Transverse colon (tissue), 4 donors: ENCODE data around the gene WDFY3. TPM values are rescaled to one million over a fixed set of nuclear protein-coding genes. Genes with fewer than 3 reads are reported as not detected.

ENCODE experiments used
- DNase-seq: peaks from one replicate; pipeline ENCODE4 v3.0.0-alpha.2; 2019
- H3K27ac ChIP-seq, 4 donors: fragments of 200-600 bp; sonication (generic); 2 replicates each; pipeline ENCODE4 v1.5.1; 2016 to 2018; ENCODE audit warnings: inconsistent platforms in 4 of 4
- H3K27me3 ChIP-seq: fragments of 200-600 bp; sonication (generic); 2 replicates; pipeline ENCODE4 v1.5.1; 2017; ENCODE audit warnings: inconsistent platforms
- H3K36me3 ChIP-seq, 4 donors: fragments of 200-600 bp; sonication (generic); 2 replicates each; pipeline ENCODE4 v1.5.1; 2017 to 2019; ENCODE audit warnings: inconsistent platforms in 4 of 4
- H3K4me1 ChIP-seq, 4 donors: fragments of 200-600 bp; sonication (generic); 2 replicates each; pipeline ENCODE4 v1.5.1; 2017 to 2020; ENCODE audit warnings: inconsistent platforms in 4 of 4
- H3K4me3 ChIP-seq, 4 donors: fragments of 200-600 bp; sonication (generic); 1 replicate in 1 of 4; 2 replicates in 3 of 4; pipeline versions ENCODE4 v1.5.1 to v1.6.1; 2017 to 2019; ENCODE audit warnings: inconsistent platforms in 4 of 4
- H3K9me3 ChIP-seq, 2 donors: fragments of 200-600 bp; sonication (generic); 2 replicates each; pipeline ENCODE4 v1.5.1; 2017 to 2019; ENCODE audit warnings: inconsistent platforms in 2 of 2
- EP300 ChIP-seq: sonication (generic); formaldehyde crosslinking; IDR thresholded peaks from one replicate; pipeline ENCODE4 v1.6.1; 2017; ENCODE audit warnings: antibody characterized with exemption, low read depth
- POLR2A ChIP-seq: fragments of 450-650 bp; IDR thresholded peaks from one replicate; pipeline ENCODE4 v1.6.1; 2016; ENCODE audit warnings: antibody characterized with exemption, mild to moderate bottlenecking, moderate library complexity
- POLR2AphosphoS5 ChIP-seq, 3 donors: sonication (generic); formaldehyde crosslinking; IDR thresholded peaks; one replicate each; pipeline ENCODE4 v1.6.1; 2016; ENCODE audit warnings: antibody characterized with exemption in 3 of 3
- WGBS, 2 donors: methylation state at CpG; one replicate each; pipeline ENCODE4 v1.1.5; 2018; ENCODE audit warnings: low coverage in 1 of 2; 5-methylcytosine and 5-hydroxymethylcytosine counted together
- in situ Hi-C, 4 donors: fragments of 200-750 bp; cut with MboI; loops; one replicate each; pipeline versions ENCODE4 v1.15.0 to v1.15.1; 2017; ENCODE audit warnings: low sequenced_read_pairs in 3 of 4, low pct_ligation_motif_present in 1 of 4, low pct_unique_long_range_greater_than_20kb in 1 of 4
- intact Hi-C: fragments of 100-400 bp; cut with DNase I; formaldehyde crosslinking; loops from one replicate; pipeline ENCODE4 v1.15.1; 2023; ENCODE audit warnings: low total_unique reads
- total RNA-seq, 4 donors: library from RNA; depleted of rRNA; stranded (reverse); fragments of >200 nt; gene quantifications; one replicate each; pipeline ENCODE4 v1.1.0, GENCODE V29; 2016
- TF ChIP-seq, protein P1 (sequence below), 5 experiments: fragments of 200-600 bp in 3 of 5; fragments of 450-650 bp in 2 of 5; sonication (generic) in 3 of 5; IDR thresholded peaks; 1 replicate in 2 of 5; 2 replicates in 3 of 5; pipeline ENCODE4 v1.5.1; 2016 to 2017; ENCODE audit warnings: antibody characterized with exemption in 5 of 5, inconsistent platforms in 3 of 5, mild to moderate bottlenecking in 2 of 5, moderate library complexity in 1 of 5

Gene WDFY3
- total RNA-seq, 4 donors from 2014 or later, result 58.8 to 449 (median 69.2) TPM

DNA sequence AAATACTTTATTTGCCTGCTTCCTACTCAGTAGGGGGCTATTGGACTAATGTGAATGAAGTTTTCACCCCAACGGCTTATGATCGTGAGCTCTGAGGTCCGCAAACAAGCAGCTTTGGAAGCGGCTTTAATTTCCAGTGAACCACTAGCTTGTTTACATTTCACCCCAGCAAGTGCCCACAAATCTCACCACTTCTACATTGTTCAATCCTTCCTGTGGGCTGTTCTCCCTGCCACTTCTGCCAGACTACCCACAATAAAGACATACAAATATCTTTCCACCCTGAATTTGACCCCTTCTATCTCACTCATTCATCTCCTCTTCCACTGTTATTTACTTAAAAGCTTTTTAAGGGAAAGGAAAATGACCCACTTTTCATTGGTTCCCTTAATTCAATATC, 285.5 kb downstream of the WDFY3 start:
- WGBS, 2 donors, result 70 to 87% methylated on average over 4 of the region's 4 CpGs
- H3K9me3 ChIP-seq, result no peaks in the 10 kb centered on the region
- peaks cover 0 to 49% (median 14%) of the 10 kb centered on the region in 4 donors for H3K36me3 ChIP-seq
- peak overlapping the region in 3 of 4 donors; percentile 19 to 67 (median 65) for H3K27ac ChIP-seq
- no peak for TF ChIP-seq POLR2A
- TF ChIP-seq EP300, result no peak
- TF ChIP-seq POLR2AphosphoS5 (IDR thresholded peaks at IDR 0.05), result no peak
- in situ Hi-C loops (no loop called here), intact Hi-C loops (no loop called here)
- H3K4me1 ChIP-seq, result peaks cover 0 to 22% (median 11%) of the 10 kb centered on the region in 4 donors
- H3K4me3 ChIP-seq, result no peak overlapping the region
- no peaks in the 10 kb centered on the region for H3K27me3 ChIP-seq
- no peak for DNase-seq

DNA sequence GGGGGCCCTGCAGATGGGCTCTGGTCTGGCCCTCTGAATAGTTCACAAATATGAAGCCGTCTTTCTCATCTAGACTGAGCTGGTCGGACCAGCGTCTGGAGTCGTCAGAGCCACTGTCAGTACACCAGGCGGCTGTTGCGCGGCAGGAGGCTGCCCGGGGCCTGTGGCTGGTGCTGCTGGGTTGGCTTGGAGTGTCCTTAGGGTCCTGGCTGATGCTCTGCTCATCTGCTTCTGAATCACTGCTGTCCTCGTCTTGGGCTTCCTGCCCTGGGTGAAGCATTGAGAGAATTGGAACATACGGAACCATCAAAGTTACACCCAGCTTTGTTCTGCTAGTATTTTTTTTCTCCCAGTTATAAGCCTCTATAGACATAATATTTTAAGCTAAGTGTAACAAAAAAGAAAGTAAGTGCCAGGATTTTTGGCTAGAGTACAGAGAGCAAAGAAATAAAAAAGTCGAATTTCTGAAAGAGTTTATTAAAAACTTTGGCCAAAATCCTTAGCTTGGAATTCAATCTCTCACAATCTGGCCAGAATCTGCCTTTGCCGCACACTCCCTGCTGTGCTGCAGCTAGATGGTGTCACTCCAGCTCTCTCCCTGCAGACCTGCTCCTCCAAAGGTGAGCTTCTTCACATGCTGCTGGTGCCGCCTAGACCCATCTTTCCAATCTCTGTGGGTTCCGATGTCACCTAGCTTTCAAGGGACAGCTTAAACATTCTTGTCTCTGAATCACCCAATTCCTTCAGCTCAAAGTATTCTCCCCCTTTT, 287.3 kb downstream of the WDFY3 start:
- 76 to 77% methylated on average over 3 to 14 of the region's 14 CpGs for WGBS, 2 donors
- Histone ChIP-seq H3K27me3 (no peaks in the 10 kb centered on the region), H3K4me1 (peaks cover 0 to 22% (median 11%) of the 10 kb centered on the region in 4 donors), H3K4me3 (no peak overlapping the region), H3K27ac (no peak overlapping the region), H3K9me3 (no peaks in the 10 kb centered on the region), H3K36me3 (peaks cover 0 to 56% (median 14%) of the 10 kb centered on the region in 4 donors)
- no peak for DNase-seq
- intact Hi-C loops, result no loop called here
- TF ChIP-seq, protein P1, sequence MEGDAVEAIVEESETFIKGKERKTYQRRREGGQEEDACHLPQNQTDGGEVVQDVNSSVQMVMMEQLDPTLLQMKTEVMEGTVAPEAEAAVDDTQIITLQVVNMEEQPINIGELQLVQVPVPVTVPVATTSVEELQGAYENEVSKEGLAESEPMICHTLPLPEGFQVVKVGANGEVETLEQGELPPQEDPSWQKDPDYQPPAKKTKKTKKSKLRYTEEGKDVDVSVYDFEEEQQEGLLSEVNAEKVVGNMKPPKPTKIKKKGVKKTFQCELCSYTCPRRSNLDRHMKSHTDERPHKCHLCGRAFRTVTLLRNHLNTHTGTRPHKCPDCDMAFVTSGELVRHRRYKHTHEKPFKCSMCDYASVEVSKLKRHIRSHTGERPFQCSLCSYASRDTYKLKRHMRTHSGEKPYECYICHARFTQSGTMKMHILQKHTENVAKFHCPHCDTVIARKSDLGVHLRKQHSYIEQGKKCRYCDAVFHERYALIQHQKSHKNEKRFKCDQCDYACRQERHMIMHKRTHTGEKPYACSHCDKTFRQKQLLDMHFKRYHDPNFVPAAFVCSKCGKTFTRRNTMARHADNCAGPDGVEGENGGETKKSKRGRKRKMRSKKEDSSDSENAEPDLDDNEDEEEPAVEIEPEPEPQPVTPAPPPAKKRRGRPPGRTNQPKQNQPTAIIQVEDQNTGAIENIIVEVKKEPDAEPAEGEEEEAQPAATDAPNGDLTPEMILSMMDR (IDR thresholded peaks at IDR 0.05), result no peak
- TF ChIP-seq POLR2AphosphoS5 (IDR thresholded peaks at IDR 0.05) (no peak), EP300 (no peak), POLR2A (no peak)
- in situ Hi-C loops, result no loop called here

- TF ChIP-seq, protein P1 (IDR thresholded peaks at IDR 0.05), result no peak
- TF ChIP-seq POLR2AphosphoS5 (IDR thresholded peaks at IDR 0.05) (no peak), POLR2A (no peak), EP300 (no peak)
- no peaks in the 10 kb centered on the region for H3K27me3 ChIP-seq
- no peak overlapping the region for H3K27ac ChIP-seq
- no peaks in the 10 kb centered on the region for H3K9me3 ChIP-seq
- peaks cover 0 to 52% (median 15%) of the 10 kb centered on the region in 4 donors for H3K36me3 ChIP-seq
- peaks cover 0 to 22% (median 11%) of the 10 kb centered on the region in 4 donors for H3K4me1 ChIP-seq
- intact Hi-C loops (no loop called here), in situ Hi-C loops (no loop called here)
- DNase-seq, result no peak
- no peak overlapping the region for H3K4me3 ChIP-seq
- 92 to 97% methylated on average over 5 of the region's 5 CpGs for WGBS, 2 donors
Measured at GRCh38 chr4:84677995-84678394, 288.5 kb downstream of the WDFY3 start.

GRCh38 chr4:84677093-84677492, 289.4 kb downstream of the WDFY3 start:
- peaks cover 0 to 57% (median 20%) of the 10 kb centered on the region in 4 donors for H3K36me3 ChIP-seq

GRCh38 chr4:84673475-84674240, 292.8 kb downstream of the WDFY3 start:
- Histone ChIP-seq H3K27ac (no peak overlapping the region), H3K36me3 (peaks cover 0 to 55% (median 20%) of the 10 kb centered on the region in 4 donors), H3K27me3 (no peaks in the 10 kb centered on the region), H3K9me3 (no peaks in the 10 kb centered on the region), H3K4me1 (no peaks in the 10 kb centered on the region), H3K4me3 (no peak overlapping the region)
- TF ChIP-seq POLR2A (no peak), EP300 (no peak), POLR2AphosphoS5 (IDR thresholded peaks at IDR 0.05) (no peak)
- TF ChIP-seq, protein P1 (IDR thresholded peaks at IDR 0.05), result no peak
- in situ Hi-C loops (no loop called here), intact Hi-C loops (no loop called here)
- 40 to 60% methylated on average over 1 of the region's 1 CpG for WGBS, 2 donors
- DNase-seq, result no peak

More at GRCh38 chr4:84677093-84677492, 289.4 kb downstream of the WDFY3 start:
- Histone ChIP-seq H3K27me3 (no peaks in the 10 kb centered on the region), H3K4me1 (peaks cover 0 to 13% (median 8%) of the 10 kb centered on the region in 4 donors), H3K27ac (no peak overlapping the region), H3K9me3 (no peaks in the 10 kb centered on the region), H3K4me3 (no peak overlapping the region)
- 85 to 92% methylated on average over 2 to 9 of the region's 9 CpGs for WGBS, 2 donors
- in situ Hi-C loops (no loop called here), intact Hi-C loops (no loop called here)
- DNase-seq, result no peak
- no peak for TF ChIP-seq POLR2A
- TF ChIP-seq EP300, result no peak
